AG09319 (cell line): ENCODE results near the gene GRID1.

Source experiments
- DNase-seq: peaks from one replicate; pipeline ENCODE4 v3.0.0-alpha.2; 2010; ENCODE audit warnings: low read depth; ENCODE audit errors: extremely low read depth
- TF ChIP-seq, protein P1 (sequence below): IDR thresholded peaks from 2 replicates; pipeline ENCODE4 v1.5.1; 2011; ENCODE audit warnings: low read depth, mild to moderate bottlenecking, inconsistent platforms, low read length, moderate library complexity

Gene GRID1

DNA sequence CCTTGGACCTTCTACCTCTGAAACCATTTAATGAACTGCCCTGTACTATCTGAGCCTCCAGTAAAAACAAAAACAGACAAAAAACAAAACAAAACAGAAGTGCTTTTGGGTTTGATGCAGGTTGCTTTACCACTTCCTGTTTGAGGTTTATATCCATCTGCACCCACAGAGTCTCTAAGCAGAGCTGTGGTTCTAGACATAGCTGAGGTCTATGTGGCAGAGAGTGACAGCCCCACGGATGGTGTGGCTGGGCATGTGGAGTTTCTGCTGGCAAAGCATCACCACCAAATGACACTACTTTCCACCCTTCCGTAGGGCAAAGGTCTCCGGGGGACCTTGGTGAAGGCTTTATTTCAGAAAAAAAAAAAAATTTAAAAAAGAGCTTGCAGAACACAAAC, 754.2 kb downstream of the GRID1 start:
- TF ChIP-seq, protein P1, sequence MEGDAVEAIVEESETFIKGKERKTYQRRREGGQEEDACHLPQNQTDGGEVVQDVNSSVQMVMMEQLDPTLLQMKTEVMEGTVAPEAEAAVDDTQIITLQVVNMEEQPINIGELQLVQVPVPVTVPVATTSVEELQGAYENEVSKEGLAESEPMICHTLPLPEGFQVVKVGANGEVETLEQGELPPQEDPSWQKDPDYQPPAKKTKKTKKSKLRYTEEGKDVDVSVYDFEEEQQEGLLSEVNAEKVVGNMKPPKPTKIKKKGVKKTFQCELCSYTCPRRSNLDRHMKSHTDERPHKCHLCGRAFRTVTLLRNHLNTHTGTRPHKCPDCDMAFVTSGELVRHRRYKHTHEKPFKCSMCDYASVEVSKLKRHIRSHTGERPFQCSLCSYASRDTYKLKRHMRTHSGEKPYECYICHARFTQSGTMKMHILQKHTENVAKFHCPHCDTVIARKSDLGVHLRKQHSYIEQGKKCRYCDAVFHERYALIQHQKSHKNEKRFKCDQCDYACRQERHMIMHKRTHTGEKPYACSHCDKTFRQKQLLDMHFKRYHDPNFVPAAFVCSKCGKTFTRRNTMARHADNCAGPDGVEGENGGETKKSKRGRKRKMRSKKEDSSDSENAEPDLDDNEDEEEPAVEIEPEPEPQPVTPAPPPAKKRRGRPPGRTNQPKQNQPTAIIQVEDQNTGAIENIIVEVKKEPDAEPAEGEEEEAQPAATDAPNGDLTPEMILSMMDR: no peak
- DNase-seq: no peak

DNA sequence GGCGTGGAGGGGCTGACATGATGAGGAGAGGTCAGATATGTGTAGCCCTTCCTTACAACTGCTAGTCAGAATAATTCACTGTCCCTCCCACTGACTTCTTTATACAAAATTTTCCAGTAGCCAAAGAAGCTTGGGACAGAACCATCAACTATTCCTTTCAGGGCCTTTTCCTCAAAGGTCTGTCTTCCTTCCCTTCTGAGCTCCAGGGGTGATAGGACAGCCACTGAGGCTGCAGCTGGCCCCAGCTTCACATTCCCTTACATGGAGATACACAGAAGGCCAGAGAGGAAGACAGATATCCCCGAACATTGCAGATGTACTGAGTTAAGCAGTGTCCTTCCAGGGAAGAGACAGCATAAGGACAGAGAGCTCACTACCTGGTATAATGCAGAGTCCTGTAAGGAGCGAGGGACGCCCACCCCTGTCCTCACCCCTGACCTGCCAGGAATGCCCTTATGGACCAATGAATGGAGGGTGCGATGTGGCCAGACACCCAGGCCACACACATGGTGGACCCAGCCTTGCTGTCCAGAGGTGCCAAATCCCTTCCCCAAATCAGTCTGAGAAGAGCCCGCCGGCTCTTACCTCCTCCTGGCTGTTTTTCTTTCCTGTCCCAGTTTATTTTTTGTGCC, 754.7 kb downstream of the GRID1 start:
- no peak for DNase-seq
- TF ChIP-seq, protein P1: no peak

DNA sequence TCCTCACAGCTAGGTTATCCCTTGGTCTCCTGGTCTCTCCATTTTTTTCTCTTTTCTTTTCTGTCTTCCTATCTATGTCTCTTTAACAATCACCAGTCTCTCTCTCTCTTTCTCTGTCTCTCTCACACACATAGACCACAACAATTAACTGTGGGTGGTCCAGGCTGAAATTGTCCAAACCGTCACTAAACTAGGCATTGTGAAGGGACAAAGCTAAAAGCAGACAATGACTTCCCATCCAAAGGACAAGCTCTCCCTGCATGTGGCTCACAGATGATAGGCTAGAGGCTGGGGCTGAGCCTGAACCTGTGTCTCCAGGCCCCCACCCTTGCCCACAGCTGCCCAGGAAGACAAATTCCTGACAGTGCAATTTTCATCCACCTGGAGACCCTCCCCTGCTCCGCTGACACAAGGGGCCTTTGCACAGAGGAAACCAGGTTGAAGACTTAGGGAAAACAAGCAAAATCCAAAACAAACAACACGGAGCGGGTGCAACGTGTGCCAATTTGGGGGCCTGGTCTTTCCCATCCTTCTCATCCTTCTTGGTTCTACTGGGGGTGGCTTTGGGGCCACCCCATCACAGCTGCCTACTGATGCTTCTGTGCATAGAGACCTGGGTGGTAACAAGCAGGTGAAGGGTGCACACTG, 755.4 kb downstream of the GRID1 start:
- no peak for DNase-seq
- TF ChIP-seq, protein P1: no peak

GRCh38 chr10:85610381-85611092, 756.1 kb downstream of the GRID1 start:
- no peak for DNase-seq
- TF ChIP-seq, protein P1: no peak

DNA sequence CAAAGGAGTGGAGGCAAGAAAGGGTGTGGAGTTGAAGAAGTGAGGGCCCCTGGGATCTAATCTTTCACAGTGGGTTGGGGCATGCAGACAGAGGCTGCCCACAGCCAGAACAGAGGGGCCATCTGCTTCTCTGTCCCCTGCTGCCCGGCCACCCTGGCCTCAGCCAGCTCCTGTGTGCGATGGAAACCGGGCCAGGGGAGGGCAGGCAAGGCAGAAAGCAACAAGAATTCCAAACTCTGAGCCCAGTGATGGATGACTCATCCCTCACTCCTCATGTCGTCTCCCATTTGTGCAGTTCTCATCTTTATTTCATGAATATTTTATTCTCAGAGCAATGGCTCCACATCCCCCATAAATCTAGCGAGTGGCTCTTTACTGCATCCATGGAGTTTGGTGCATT, 757.1 kb downstream of the GRID1 start:
- TF ChIP-seq, protein P1: no peak
- no peak for DNase-seq

GRCh38 chr10:85608706-85609105, 757.9 kb downstream of the GRID1 start:
- TF ChIP-seq, protein P1: no peak
- DNase-seq: no peak

DNA sequence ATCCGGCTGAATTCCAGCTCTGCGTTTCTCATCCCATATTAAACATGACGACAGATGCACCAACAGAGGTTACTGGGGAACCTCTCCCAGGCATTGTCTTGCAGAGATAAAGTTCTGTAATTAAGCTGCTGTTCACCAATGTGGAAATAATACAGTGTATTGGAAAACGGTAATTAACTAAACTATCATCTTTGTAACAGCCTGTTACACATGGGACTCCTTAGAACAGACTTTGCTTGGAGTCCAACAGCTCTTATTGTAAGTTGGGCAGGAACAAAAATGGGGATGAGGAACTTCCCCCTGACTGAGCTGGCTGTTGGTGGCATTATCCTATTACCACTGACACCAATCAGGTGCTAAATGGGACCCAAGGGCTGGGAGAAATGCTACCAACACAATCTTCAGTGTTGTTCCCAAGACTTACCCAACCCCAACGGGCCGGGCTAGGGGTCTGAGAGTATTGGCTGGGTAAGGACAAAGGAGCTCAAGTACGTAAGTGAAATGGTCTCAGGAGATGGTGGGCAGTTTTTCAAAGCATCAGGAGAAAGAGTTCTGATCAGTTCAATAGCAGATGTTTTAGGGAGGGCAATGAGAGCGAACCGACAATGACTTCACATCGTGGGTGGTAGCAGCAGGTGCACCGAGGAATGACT, 759.4 kb downstream of the GRID1 start:
- TF ChIP-seq, protein P1: no peak

More for the DNA sequence above, 759.4 kb downstream of the GRID1 start:
- DNase-seq: no peak
